NB4 (cell line): ENCODE results near the gene NCAPG2.

Experiments
- CTCF ChIP-seq: IDR thresholded peaks from one replicate; pipeline ENCODE4 v1.5.1; 2012; ENCODE audit warnings: low read depth, low read length
- MAX ChIP-seq: IDR thresholded peaks from 2 replicates; pipeline ENCODE4 v1.6.1; 2011; ENCODE audit warnings: low read depth, low read length
- MYC ChIP-seq: IDR thresholded peaks from 2 replicates; pipeline ENCODE4 v1.6.1; 2011; ENCODE audit warnings: low read depth, low read length
- POLR2A ChIP-seq: IDR thresholded peaks from 2 replicates; pipeline ENCODE4 v1.6.1; 2011; ENCODE audit warnings: mild to moderate bottlenecking; ENCODE audit not compliant: insufficient read length; ENCODE audit errors: extremely low read depth

GRCh38 chr7:158738841-158739240 is 34.2 kb upstream of the NCAPG2 start:
- TF ChIP-seq CTCF (no peak), POLR2A (no peak), MAX (no peak), MYC (no peak)
